Neural cell (in vitro differentiated cells): ENCODE results near the gene FN3K. TPM values are rescaled to one million over a fixed set of nuclear protein-coding genes. Genes with fewer than 3 reads are reported as not detected.
A peak's percentile ranks its signal among the peaks of the same experiment; 100 is the strongest.
"Not testable (repeated sequence)": the region's sequence is repeated elsewhere in the genome, so short reads cannot be mapped to it uniquely, and the experiment has no call there.

ENCODE experiments used
- H2AFZ ChIP-seq: fragments of 200-600, 300-800 bp; sonication (generic), shearing (Covaris generic); 2 replicates; pipeline ENCODE4 v1.6.0; 2014; ENCODE audit warnings: low read depth, mild to moderate bottlenecking, antibody characterized with exemption, low read length, moderate library complexity
- H3F3A ChIP-seq: fragments of 200-600 bp; shearing (Covaris generic); 2 replicates; pipeline ENCODE4 v1.6.1; 2016; ENCODE audit warnings: mild to moderate bottlenecking, moderate library complexity, mixed read lengths, antibody characterized with exemption, low read length; ENCODE audit not compliant: insufficient read depth, poor library complexity, severe bottlenecking
- H3K27ac ChIP-seq: fragments of 200-600, 300-800 bp; sonication (generic), shearing (Covaris generic); 2 replicates; pipeline ENCODE4 v1.5.1; 2014; ENCODE audit warnings: mild to moderate bottlenecking, low read length, moderate library complexity
- H3K27me3 ChIP-seq: fragments of 300-800, 200-600 bp; sonication (generic), shearing (Covaris generic); 2 replicates; pipeline ENCODE4 v1.6.0; 2014; ENCODE audit warnings: mild to moderate bottlenecking, low read depth, low read length, moderate library complexity; ENCODE audit not compliant: insufficient read depth
- H3K36me3 ChIP-seq: fragments of 300-800, 200-600 bp; sonication (generic), shearing (Covaris generic); 2 replicates; pipeline ENCODE4 v1.5.1; 2014; ENCODE audit warnings: mild to moderate bottlenecking, antibody characterized with exemption, low read length, moderate library complexity; ENCODE audit not compliant: insufficient read depth
- H3K4me2 ChIP-seq: fragments of 300-800, 200-600 bp; sonication (generic), shearing (Covaris generic); 2 replicates; pipeline ENCODE4 v1.6.0; 2014; ENCODE audit warnings: mild to moderate bottlenecking, low read length
- H3K4me3 ChIP-seq: fragments of 300-800, 200-600 bp; sonication (generic), shearing (Covaris generic); 2 replicates; pipeline ENCODE4 v1.5.1; 2014; ENCODE audit warnings: mild to moderate bottlenecking, low read length, moderate library complexity
- H3K79me2 ChIP-seq: fragments of 200-600 bp; shearing (Covaris generic); replicated peaks from 2 replicates; pipeline ENCODE4 v1.6.0; 2014; ENCODE audit warnings: mild to moderate bottlenecking, low read length, moderate library complexity; ENCODE audit not compliant: insufficient read depth
- H3K9ac ChIP-seq: fragments of 300-800, 200-600 bp; sonication (generic), shearing (Covaris generic); 2 replicates; pipeline ENCODE4 v1.6.1; 2016; ENCODE audit warnings: mild to moderate bottlenecking, low read length, mixed read lengths
- H3K9me2 ChIP-seq: fragments of 200-600 bp; shearing (Covaris generic); 2 replicates; pipeline ENCODE4 v1.6.1; 2016; ENCODE audit warnings: mild to moderate bottlenecking, low read length, mixed read lengths; ENCODE audit not compliant: insufficient read depth
- H3K9me3 ChIP-seq: fragments of 200-600, 300-800 bp; sonication (generic), shearing (Covaris generic); 2 replicates; pipeline ENCODE4 v1.6.1; 2016; ENCODE audit warnings: mild to moderate bottlenecking, mixed run types, low read length, moderate library complexity, mixed read lengths
- H4K20me1 ChIP-seq: fragments of 200-600 bp; shearing (Covaris generic); 2 replicates; pipeline ENCODE4 v1.6.1; 2016; ENCODE audit warnings: mild to moderate bottlenecking, mixed run types; ENCODE audit not compliant: insufficient read depth
- CTCF ChIP-seq: fragments of 450-650 bp; IDR thresholded peaks from 2 replicates; pipeline ENCODE4 v1.5.1; 2014; ENCODE audit warnings: antibody characterized with exemption, mild to moderate bottlenecking, moderate library complexity; ENCODE audit not compliant: poor library complexity, severe bottlenecking
- EP300 ChIP-seq: fragments of 450-650 bp; conservative IDR thresholded peaks from 2 replicates; pipeline ENCODE4 v1.6.1; 2014; ENCODE audit warnings: antibody characterized with exemption, mild to moderate bottlenecking, moderate library complexity; ENCODE audit not compliant: poor library complexity, severe bottlenecking
- EZH2 ChIP-seq: fragments of 200-600, 300-800 bp; shearing (Covaris generic), sonication (generic); IDR thresholded peaks from 2 replicates; pipeline ENCODE4 v1.6.1; 2014; ENCODE audit warnings: antibody characterized with exemption, low read length, borderline replicate concordance, mild to moderate bottlenecking; ENCODE audit not compliant: insufficient read depth, poor library complexity, severe bottlenecking
- RAD21 ChIP-seq: fragments of 450-650 bp; conservative IDR thresholded peaks from 2 replicates; pipeline ENCODE4 v1.6.1; 2014; ENCODE audit warnings: antibody characterized with exemption, mild to moderate bottlenecking, moderate library complexity
- REST ChIP-seq: IDR thresholded peaks from 2 replicates; pipeline ENCODE4 v1.6.1; 2012; ENCODE audit warnings: borderline replicate concordance
- SMC3 ChIP-seq: fragments of 450-650 bp; conservative IDR thresholded peaks from 2 replicates; pipeline ENCODE4 v1.6.1; 2014; ENCODE audit warnings: antibody characterized with exemption, mild to moderate bottlenecking, moderate library complexity; ENCODE audit not compliant: poor library complexity
- polyA plus RNA-seq: library from polyadenylated mRNA; depleted of rRNA; stranded (reverse); fragments of >200 nt; gene quantifications from 2 replicates; pipeline ENCODE4 v1.2.3, GENCODE V29; 2014

The FN3K gene
- polyA plus RNA-seq, 1 donor from 2014 or later = 6.0 TPM

GRCh38 chr17:82781894-82782274 is 46.5 kb downstream of the FN3K start (continued):
- TF ChIP-seq REST = no peak
- TF ChIP-seq RAD21 = peak; percentile 89

GRCh38 chr17:82782657-82783207 is 47.3 kb downstream of the FN3K start:
- no peak overlapping the region for H3K4me3 ChIP-seq
- H2AFZ ChIP-seq = no peak overlapping the region
- no peaks in the 10 kb centered on the region for H3K36me3 ChIP-seq

GRCh38 chr17:82783498-82783897 is 48.1 kb downstream of the FN3K start:
- H3K79me2 ChIP-seq = no peaks in the 10 kb centered on the region
- H3F3A ChIP-seq = no peaks in the 10 kb centered on the region
- H3K9me3 ChIP-seq = no peaks in the 10 kb centered on the region
- H3K4me3 ChIP-seq = no peak overlapping the region
- no peak overlapping the region for H3K9ac ChIP-seq
- H3K27me3 ChIP-seq = no peaks in the 10 kb centered on the region
- H2AFZ ChIP-seq = no peak overlapping the region
- no peaks in the 10 kb centered on the region for H3K9me2 ChIP-seq
- H3K4me2 ChIP-seq = no peak overlapping the region
- no peak overlapping the region for H3K27ac ChIP-seq
- no peak for TF ChIP-seq EZH2
- no peaks in the 10 kb centered on the region for H3K36me3 ChIP-seq
- H4K20me1 ChIP-seq = no peaks in the 10 kb centered on the region

More at GRCh38 chr17:82782657-82783207, 47.3 kb downstream of the FN3K start:
- Histone ChIP-seq H3K79me2 (no peaks in the 10 kb centered on the region), H3K27ac (no peak overlapping the region), H3K9ac (no peak overlapping the region), H4K20me1 (no peaks in the 10 kb centered on the region), H3K9me2 (no peaks in the 10 kb centered on the region), H3K9me3 (no peaks in the 10 kb centered on the region), H3K27me3 (no peaks in the 10 kb centered on the region), H3F3A (no peaks in the 10 kb centered on the region), H3K4me2 (no peak overlapping the region)
- TF ChIP-seq EP300 (no peak), SMC3 (no peak), RAD21 (no peak), CTCF (no peak)

GRCh38 chr17:82785581-82785980 is 50.2 kb downstream of the FN3K start:
- not testable (repeated sequence) for H3K9me2 ChIP-seq, H3K27me3 ChIP-seq, H3K4me3 ChIP-seq, H3K9me3 ChIP-seq, H3K9ac ChIP-seq, H4K20me1 ChIP-seq, H3K27ac ChIP-seq, H3F3A ChIP-seq, H3K36me3 ChIP-seq, H2AFZ ChIP-seq, H3K4me2 ChIP-seq, H3K79me2 ChIP-seq
